ENCODE measurements around the gene PLCL2.

DNA sequence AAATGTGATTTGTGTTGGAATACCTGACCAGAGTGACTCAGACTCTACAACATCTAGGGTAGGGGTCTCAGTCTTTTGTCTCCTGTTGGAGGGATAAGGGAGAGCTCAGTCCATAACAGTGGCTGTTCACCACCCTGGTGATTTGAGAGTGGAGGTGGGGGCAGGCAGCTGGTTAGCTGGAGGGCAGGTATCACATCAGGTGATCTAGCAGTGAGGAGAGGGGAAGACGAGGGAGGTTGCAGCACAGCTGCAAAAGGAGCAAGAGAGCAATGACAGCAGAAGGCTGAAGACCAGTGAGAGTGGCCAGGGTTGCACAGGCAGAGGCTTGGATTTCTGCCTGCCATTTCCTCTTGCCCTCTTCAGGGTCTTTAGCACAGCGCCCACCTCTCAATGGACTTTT, 38.4 kb downstream of the PLCL2 start:
- TF ChIP-seq, protein P1, sequence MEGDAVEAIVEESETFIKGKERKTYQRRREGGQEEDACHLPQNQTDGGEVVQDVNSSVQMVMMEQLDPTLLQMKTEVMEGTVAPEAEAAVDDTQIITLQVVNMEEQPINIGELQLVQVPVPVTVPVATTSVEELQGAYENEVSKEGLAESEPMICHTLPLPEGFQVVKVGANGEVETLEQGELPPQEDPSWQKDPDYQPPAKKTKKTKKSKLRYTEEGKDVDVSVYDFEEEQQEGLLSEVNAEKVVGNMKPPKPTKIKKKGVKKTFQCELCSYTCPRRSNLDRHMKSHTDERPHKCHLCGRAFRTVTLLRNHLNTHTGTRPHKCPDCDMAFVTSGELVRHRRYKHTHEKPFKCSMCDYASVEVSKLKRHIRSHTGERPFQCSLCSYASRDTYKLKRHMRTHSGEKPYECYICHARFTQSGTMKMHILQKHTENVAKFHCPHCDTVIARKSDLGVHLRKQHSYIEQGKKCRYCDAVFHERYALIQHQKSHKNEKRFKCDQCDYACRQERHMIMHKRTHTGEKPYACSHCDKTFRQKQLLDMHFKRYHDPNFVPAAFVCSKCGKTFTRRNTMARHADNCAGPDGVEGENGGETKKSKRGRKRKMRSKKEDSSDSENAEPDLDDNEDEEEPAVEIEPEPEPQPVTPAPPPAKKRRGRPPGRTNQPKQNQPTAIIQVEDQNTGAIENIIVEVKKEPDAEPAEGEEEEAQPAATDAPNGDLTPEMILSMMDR (IDR thresholded peaks at IDR 0.05; ENCODE audit: low read depth, low read length, missing input control), result no peak
- TF ChIP-seq FOXA1 (IDR thresholded peaks at IDR 0.05) (no peak), JUND (IDR thresholded peaks at IDR 0.05) (no peak), GABPA (IDR thresholded peaks at IDR 0.05 in 1 of 2, conservative IDR thresholded peaks at IDR 0.05 in 1 of 2) (no peak), EGR1 (IDR thresholded peaks at IDR 0.05; ENCODE audit: low read depth in 2 of 2) (no peak), YY1 (IDR thresholded peaks at IDR 0.05) (no peak), SP1 (IDR thresholded peaks at IDR 0.05) (no peak), TAF1 (conservative IDR thresholded peaks at IDR 0.05) (no peak), RAD21 (IDR thresholded peaks at IDR 0.05) (no peak), NR2F2 (IDR thresholded peaks at IDR 0.05) (no peak)
- TF ChIP-seq, protein P2, sequence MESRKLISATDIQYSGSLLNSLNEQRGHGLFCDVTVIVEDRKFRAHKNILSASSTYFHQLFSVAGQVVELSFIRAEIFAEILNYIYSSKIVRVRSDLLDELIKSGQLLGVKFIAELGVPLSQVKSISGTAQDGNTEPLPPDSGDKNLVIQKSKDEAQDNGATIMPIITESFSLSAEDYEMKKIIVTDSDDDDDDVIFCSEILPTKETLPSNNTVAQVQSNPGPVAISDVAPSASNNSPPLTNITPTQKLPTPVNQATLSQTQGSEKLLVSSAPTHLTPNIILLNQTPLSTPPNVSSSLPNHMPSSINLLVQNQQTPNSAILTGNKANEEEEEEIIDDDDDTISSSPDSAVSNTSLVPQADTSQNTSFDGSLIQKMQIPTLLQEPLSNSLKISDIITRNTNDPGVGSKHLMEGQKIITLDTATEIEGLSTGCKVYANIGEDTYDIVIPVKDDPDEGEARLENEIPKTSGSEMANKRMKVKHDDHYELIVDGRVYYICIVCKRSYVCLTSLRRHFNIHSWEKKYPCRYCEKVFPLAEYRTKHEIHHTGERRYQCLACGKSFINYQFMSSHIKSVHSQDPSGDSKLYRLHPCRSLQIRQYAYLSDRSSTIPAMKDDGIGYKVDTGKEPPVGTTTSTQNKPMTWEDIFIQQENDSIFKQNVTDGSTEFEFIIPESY (IDR thresholded peaks at IDR 0.05), result no peak
- TF ChIP-seq, protein P3, sequence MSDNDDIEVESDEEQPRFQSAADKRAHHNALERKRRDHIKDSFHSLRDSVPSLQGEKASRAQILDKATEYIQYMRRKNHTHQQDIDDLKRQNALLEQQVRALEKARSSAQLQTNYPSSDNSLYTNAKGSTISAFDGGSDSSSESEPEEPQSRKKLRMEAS (IDR thresholded peaks at IDR 0.05), result no peak
- TF ChIP-seq, protein P4, sequence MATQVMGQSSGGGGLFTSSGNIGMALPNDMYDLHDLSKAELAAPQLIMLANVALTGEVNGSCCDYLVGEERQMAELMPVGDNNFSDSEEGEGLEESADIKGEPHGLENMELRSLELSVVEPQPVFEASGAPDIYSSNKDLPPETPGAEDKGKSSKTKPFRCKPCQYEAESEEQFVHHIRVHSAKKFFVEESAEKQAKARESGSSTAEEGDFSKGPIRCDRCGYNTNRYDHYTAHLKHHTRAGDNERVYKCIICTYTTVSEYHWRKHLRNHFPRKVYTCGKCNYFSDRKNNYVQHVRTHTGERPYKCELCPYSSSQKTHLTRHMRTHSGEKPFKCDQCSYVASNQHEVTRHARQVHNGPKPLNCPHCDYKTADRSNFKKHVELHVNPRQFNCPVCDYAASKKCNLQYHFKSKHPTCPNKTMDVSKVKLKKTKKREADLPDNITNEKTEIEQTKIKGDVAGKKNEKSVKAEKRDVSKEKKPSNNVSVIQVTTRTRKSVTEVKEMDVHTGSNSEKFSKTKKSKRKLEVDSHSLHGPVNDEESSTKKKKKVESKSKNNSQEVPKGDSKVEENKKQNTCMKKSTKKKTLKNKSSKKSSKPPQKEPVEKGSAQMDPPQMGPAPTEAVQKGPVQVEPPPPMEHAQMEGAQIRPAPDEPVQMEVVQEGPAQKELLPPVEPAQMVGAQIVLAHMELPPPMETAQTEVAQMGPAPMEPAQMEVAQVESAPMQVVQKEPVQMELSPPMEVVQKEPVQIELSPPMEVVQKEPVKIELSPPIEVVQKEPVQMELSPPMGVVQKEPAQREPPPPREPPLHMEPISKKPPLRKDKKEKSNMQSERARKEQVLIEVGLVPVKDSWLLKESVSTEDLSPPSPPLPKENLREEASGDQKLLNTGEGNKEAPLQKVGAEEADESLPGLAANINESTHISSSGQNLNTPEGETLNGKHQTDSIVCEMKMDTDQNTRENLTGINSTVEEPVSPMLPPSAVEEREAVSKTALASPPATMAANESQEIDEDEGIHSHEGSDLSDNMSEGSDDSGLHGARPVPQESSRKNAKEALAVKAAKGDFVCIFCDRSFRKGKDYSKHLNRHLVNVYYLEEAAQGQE (IDR thresholded peaks at IDR 0.05), result no peak
- TF ChIP-seq, protein P5, sequence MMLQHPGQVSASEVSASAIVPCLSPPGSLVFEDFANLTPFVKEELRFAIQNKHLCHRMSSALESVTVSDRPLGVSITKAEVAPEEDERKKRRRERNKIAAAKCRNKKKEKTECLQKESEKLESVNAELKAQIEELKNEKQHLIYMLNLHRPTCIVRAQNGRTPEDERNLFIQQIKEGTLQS (IDR thresholded peaks at IDR 0.05), result no peak
